HFFc6 (cell line): ENCODE measurements around the gene VWA7. TPM values are rescaled to one million over a fixed set of nuclear protein-coding genes. Genes with fewer than 3 reads are reported as not detected.
A peak's percentile ranks its signal among the peaks of the same experiment; 100 is the strongest.

Source experiments
- DNase-seq: peaks from one replicate; pipeline ENCODE4 v3.0.0-alpha.2; 2018
- H3K27ac Mint-ChIP-seq: 2 replicates; pipeline ENCODE4 v1.8.0; 2020; ENCODE audit warnings: mild to moderate bottlenecking, mixed read lengths
- H3K27me3 Mint-ChIP-seq: 2 replicates; pipeline ENCODE4 v1.8.0; 2021; ENCODE audit warnings: mild to moderate bottlenecking, moderate library complexity, mixed read lengths; ENCODE audit not compliant: insufficient read depth
- H3K36me3 Mint-ChIP-seq: 2 replicates; pipeline ENCODE4 v1.8.0; 2021; ENCODE audit warnings: low read depth, mixed read lengths
- H3K4me1 Mint-ChIP-seq: 2 replicates; pipeline ENCODE4 v1.8.0; 2020; ENCODE audit warnings: low read depth, mixed read lengths
- H3K4me3 Mint-ChIP-seq: 2 replicates; pipeline ENCODE4 v1.8.0; 2020; ENCODE audit warnings: mild to moderate bottlenecking, moderate library complexity, mixed read lengths
- H3K9me3 Mint-ChIP-seq: 2 replicates; pipeline ENCODE4 v1.8.0; 2020; ENCODE audit warnings: mild to moderate bottlenecking, mixed read lengths
- total RNA-seq, 6 experiments: library from RNA; stranded (reverse); fragmentation: NEBNext Ultra II Directional; extraction: Animal tissue kit (Norgen Biotek cat#: 25700); gene quantifications; 2 replicates in 1 of 6; 3 replicates in 5 of 6; pipeline ENCODE4 v1.2.3, GENCODE V29; 2021
- TF ChIP-seq, protein P1 (sequence below): fragments of 200-600 bp; sonication (generic); IDR thresholded peaks from 2 replicates; pipeline ENCODE4 v1.5.0; 2021; ENCODE audit warnings: antibody characterized with exemption, mild to moderate bottlenecking

Gene VWA7
- total RNA-seq, 6 experiments from 2014 or later = 0.24 to 0.83 (median 0.64) TPM

DNA sequence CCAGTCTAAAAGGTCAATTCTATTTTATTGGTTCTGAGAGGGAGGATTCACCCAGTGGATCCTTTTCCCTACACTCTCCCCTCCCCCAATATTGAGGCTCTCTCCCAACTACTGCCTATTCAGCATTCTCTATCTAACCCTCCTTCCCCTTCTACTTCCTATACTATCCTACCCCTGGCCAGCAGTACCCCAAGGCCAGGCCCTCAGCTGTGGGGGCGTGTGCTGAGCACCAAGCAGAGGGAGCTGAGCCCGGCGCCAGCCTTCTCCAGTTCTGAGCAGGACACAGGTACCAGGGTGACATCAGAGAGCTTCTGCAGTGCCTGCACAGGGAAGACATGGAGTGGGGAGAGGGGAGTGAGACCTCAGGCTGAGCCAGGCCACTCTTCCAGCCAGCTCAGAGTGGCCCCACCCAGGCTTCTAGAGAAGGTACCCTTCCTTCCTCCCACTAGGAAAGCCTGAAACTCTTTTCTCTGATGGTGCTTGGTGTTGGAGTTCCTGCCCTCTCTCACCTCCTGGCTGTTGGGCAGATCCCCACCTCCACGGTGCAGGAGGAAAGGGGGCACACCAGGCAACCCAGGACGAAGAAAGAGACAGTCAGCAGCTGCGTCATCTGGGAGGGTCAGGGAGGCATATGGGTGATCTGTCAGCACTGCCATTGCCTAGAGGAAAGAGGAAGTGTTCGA lies 50.0 kb downstream of the VWA7 start:
- H3K36me3 Mint-ChIP-seq = peaks cover 22% of the 10 kb centered on the region
- H3K27me3 Mint-ChIP-seq = peaks cover 6% of the 10 kb centered on the region
- H3K4me3 Mint-ChIP-seq = peak overlapping the region; percentile 18; the same call in 1 of the 2 replicates
- H3K4me1 Mint-ChIP-seq = peaks cover 32% of the 10 kb centered on the region
- no peaks in the 10 kb centered on the region for H3K9me3 Mint-ChIP-seq
- TF ChIP-seq, protein P1, sequence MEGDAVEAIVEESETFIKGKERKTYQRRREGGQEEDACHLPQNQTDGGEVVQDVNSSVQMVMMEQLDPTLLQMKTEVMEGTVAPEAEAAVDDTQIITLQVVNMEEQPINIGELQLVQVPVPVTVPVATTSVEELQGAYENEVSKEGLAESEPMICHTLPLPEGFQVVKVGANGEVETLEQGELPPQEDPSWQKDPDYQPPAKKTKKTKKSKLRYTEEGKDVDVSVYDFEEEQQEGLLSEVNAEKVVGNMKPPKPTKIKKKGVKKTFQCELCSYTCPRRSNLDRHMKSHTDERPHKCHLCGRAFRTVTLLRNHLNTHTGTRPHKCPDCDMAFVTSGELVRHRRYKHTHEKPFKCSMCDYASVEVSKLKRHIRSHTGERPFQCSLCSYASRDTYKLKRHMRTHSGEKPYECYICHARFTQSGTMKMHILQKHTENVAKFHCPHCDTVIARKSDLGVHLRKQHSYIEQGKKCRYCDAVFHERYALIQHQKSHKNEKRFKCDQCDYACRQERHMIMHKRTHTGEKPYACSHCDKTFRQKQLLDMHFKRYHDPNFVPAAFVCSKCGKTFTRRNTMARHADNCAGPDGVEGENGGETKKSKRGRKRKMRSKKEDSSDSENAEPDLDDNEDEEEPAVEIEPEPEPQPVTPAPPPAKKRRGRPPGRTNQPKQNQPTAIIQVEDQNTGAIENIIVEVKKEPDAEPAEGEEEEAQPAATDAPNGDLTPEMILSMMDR = no peak
- no peak for DNase-seq
- H3K27ac Mint-ChIP-seq = no peak overlapping the region

DNA sequence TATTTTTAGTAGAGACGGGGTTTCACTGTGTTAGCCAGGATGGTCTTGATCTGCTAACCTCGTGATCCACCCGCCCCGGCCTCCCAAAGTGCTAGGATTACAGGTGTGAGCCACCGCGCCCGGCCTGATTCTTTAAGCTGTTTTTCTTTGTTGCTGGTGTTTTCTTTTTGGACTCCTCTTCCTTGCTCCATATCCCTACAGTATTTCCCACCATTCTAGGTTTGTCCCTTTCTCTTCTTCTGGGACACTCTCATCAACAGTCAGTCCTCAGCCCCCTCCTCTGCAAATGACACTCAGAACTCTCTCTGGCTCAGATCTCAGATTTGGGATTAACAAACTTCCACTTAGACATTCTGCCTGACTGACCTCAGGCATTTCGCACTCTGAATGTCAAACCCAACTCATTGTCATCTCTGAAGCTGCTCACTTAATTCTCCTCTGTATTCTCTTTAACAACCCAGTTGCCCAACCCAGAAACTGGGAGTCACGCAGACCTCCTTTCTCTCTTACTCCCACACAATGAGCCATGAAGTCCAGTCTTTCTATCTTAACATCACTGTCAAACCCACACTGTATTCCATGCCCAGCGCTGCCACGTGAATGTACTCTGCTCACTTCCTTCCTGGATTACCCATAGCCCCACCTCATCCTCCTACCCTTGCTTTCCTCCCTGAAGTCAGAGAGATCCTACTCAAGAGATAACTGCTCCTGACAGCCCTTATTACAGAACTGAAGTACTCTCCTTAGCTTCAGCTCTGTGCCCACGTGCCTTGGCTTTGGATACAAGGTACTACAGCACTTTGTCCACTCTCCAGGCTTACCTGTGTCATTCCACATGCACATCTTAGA lies 51.4 kb downstream of the VWA7 start:
- TF ChIP-seq, protein P1 = no peak
- Mint-ChIP-seq H3K9me3 (no peaks in the 10 kb centered on the region), H3K4me3 (no peak overlapping the region), H3K36me3 (peaks cover 19% of the 10 kb centered on the region), H3K27ac (no peak overlapping the region), H3K4me1 (peaks cover 18% of the 10 kb centered on the region), H3K27me3 (peaks cover 11% of the 10 kb centered on the region)
- DNase-seq = no peak

GRCh38 chr6:31723980-31724691 lies 53.0 kb downstream of the VWA7 start:
- Mint-ChIP-seq H3K36me3 (peaks cover 12% of the 10 kb centered on the region), H3K27ac (no peak overlapping the region), H3K9me3 (no peaks in the 10 kb centered on the region), H3K4me3 (no peak overlapping the region), H3K27me3 (peaks cover 10% of the 10 kb centered on the region), H3K4me1 (peaks cover 8% of the 10 kb centered on the region; the same call in 1 of the 2 replicates)
- no peak for DNase-seq
- TF ChIP-seq, protein P1 = no peak

GRCh38 chr6:31723245-31723979 lies 53.7 kb downstream of the VWA7 start, which contains the start of gene MPIG6B:
Gene MPIG6B, plus strand, starts transcription at chr6:31723373. Its CDS starts 11 bp downstream, at chr6:31723384.
- no peaks in the 10 kb centered on the region for H3K9me3 Mint-ChIP-seq
- peaks cover 12% of the 10 kb centered on the region for H3K36me3 Mint-ChIP-seq
- TF ChIP-seq, protein P1 = no peak
- no peak for DNase-seq
- peaks cover 1% of the 10 kb centered on the region; the same call in 1 of the 2 replicates for H3K4me1 Mint-ChIP-seq
- H3K27me3 Mint-ChIP-seq = peaks cover 10% of the 10 kb centered on the region
- no peak within 1 kb of the TSS for H3K27ac Mint-ChIP-seq
- no peak within 1 kb of the TSS for H3K4me3 Mint-ChIP-seq

- H3K36me3 Mint-ChIP-seq = peaks cover 7% of the 10 kb centered on the region
- H3K4me3 Mint-ChIP-seq = no peak overlapping the region
- no peaks in the 10 kb centered on the region for H3K4me1 Mint-ChIP-seq
- H3K27ac Mint-ChIP-seq = no peak overlapping the region
- TF ChIP-seq, protein P1 = no peak
- H3K27me3 Mint-ChIP-seq = peaks cover 10% of the 10 kb centered on the region
- H3K9me3 Mint-ChIP-seq = no peaks in the 10 kb centered on the region
- DNase-seq = no peak
These were observed 55.0 kb downstream of the VWA7 start for GRCh38 chr6:31722173-31722572.
